Progenitor cell of endocrine pancreas (in vitro differentiated cells): ENCODE results near the gene AK5. TPM values are rescaled to one million over a fixed set of nuclear protein-coding genes. Genes with fewer than 3 reads are reported as not detected.
A peak's percentile ranks its signal among the peaks of the same experiment; 100 is the strongest.
"Not testable (repeated sequence)": the region's sequence is repeated elsewhere in the genome, so short reads cannot be mapped to it uniquely, and the experiment has no call there.

Experiments
- DNase-seq: peaks from one replicate; pipeline ENCODE4 v3.0.0; 2021; ENCODE audit warnings: low spot score; ENCODE audit not compliant: unreplicated experiment
- H3K27ac Mint-ChIP-seq: 2 replicates; pipeline ENCODE4 v1.8.0; 2021; ENCODE audit warnings: mild to moderate bottlenecking, moderate library complexity, mixed read lengths
- H3K27me3 Mint-ChIP-seq: 2 replicates; pipeline ENCODE4 v1.8.0; 2021; ENCODE audit warnings: mixed read lengths
- H3K36me3 Mint-ChIP-seq: 2 replicates; pipeline ENCODE4 v1.8.0; 2022; ENCODE audit warnings: mixed read lengths; ENCODE audit not compliant: insufficient read depth
- H3K4me1 Mint-ChIP-seq: 2 replicates; pipeline ENCODE4 v1.8.0; 2021; ENCODE audit warnings: low read depth, mixed read lengths
- H3K4me3 Mint-ChIP-seq: 2 replicates; pipeline ENCODE4 v1.8.0; 2021; ENCODE audit warnings: low read depth, mild to moderate bottlenecking, moderate library complexity, mixed read lengths
- H3K9me3 Mint-ChIP-seq: 2 replicates; pipeline ENCODE4 v1.8.0; 2021; ENCODE audit warnings: low read depth, mixed read lengths
- CTCF ChIP-seq: fragments of 200-600 bp; sonication (generic); IDR thresholded peaks from one replicate; pipeline ENCODE4 v1.5.0; 2021; ENCODE audit warnings: antibody characterized with exemption, mild to moderate bottlenecking; ENCODE audit not compliant: unreplicated experiment
- total RNA-seq: library from RNA; stranded (reverse); gene quantifications from 2 replicates; pipeline ENCODE4 v1.2.1, GENCODE V29; 2021

The AK5 gene
- total RNA-seq, 1 donor from 2014 or later = 4.0 TPM

- Mint-ChIP-seq H3K27ac (no peak overlapping the region), H3K36me3 (no peaks in the 10 kb centered on the region), H3K27me3 (no peaks in the 10 kb centered on the region), H3K4me1 (peaks cover 2% of the 10 kb centered on the region), H3K9me3 (peaks cover 5% of the 10 kb centered on the region), H3K4me3 (no peak overlapping the region)
- no peak for DNase-seq
- TF ChIP-seq CTCF = no peak
Measured at GRCh38 chr1:77300566-77300965, 18.7 kb downstream of the AK5 start.

GRCh38 chr1:77303387-77303786, 21.6 kb downstream of the AK5 start:
- TF ChIP-seq CTCF = no peak
- Mint-ChIP-seq H3K4me3 (no peak overlapping the region), H3K4me1 (no peaks in the 10 kb centered on the region), H3K27me3 (no peaks in the 10 kb centered on the region), H3K36me3 (no peaks in the 10 kb centered on the region), H3K9me3 (peaks cover 12% of the 10 kb centered on the region), H3K27ac (no peak overlapping the region)
- DNase-seq = no peak

GRCh38 chr1:77308889-77309621, 27.2 kb downstream of the AK5 start:
- DNase-seq = no peak
- no peaks in the 10 kb centered on the region for H3K4me1 Mint-ChIP-seq
- H3K27ac Mint-ChIP-seq = no peak overlapping the region
- H3K36me3 Mint-ChIP-seq = no peaks in the 10 kb centered on the region
- peaks cover 12% of the 10 kb centered on the region for H3K9me3 Mint-ChIP-seq
- H3K27me3 Mint-ChIP-seq = no peaks in the 10 kb centered on the region
- H3K4me3 Mint-ChIP-seq = no peak overlapping the region
- no peak for TF ChIP-seq CTCF

- Mint-ChIP-seq H3K36me3 (no peaks in the 10 kb centered on the region), H3K4me3 (no peak overlapping the region), H3K4me1 (no peaks in the 10 kb centered on the region), H3K27me3 (no peaks in the 10 kb centered on the region), H3K9me3 (peaks cover 4% of the 10 kb centered on the region), H3K27ac (no peak overlapping the region)
- TF ChIP-seq CTCF = no peak
- no peak for DNase-seq
Measured at GRCh38 chr1:77310924-77311323, 29.1 kb downstream of the AK5 start.

- H3K4me1 Mint-ChIP-seq, DNase-seq, H3K27me3 Mint-ChIP-seq, H3K9me3 Mint-ChIP-seq, H3K4me3 Mint-ChIP-seq, H3K27ac Mint-ChIP-seq, H3K36me3 Mint-ChIP-seq: not testable (repeated sequence)
Measured at GRCh38 chr1:77312364-77312763, 30.5 kb downstream of the AK5 start.

- Mint-ChIP-seq H3K36me3 (no peaks in the 10 kb centered on the region), H3K4me1 (no peaks in the 10 kb centered on the region), H3K27me3 (no peaks in the 10 kb centered on the region), H3K27ac (no peak overlapping the region), H3K9me3 (no peaks in the 10 kb centered on the region), H3K4me3 (no peak overlapping the region)
- no peak for DNase-seq
- TF ChIP-seq CTCF = peak; percentile 47
Measured at GRCh38 chr1:77313491-77313890, 31.7 kb downstream of the AK5 start.
